WTC11 (cell line): ENCODE measurements around the gene EIF2AK3. TPM values are rescaled to one million over a fixed set of nuclear protein-coding genes. Genes with fewer than 3 reads are reported as not detected.

Experiments used
- ATAC-seq: fragments of 200-7000 bp; cut with Tn5 transposase; 2 replicates; pipeline ENCODE4 v1.10.0; 2021; ENCODE audit warnings: mild to moderate bottlenecking, moderate library complexity
- CTCF ChIA-PET: fragments of 300-600 bp; sonication (Branson Sonifier 250); formaldehyde crosslinking; loops from one replicate; lab custom pipeline; 2021; ENCODE audit warnings: antibody characterized with exemption; lab: Charles Lee
- POLR2A ChIA-PET: fragments of 350-600 bp; sonication (Branson Sonifier 250); formaldehyde crosslinking; loops from one replicate; lab custom pipeline; 2021; ENCODE audit warnings: antibody characterized with exemption; lab: Charles Lee
- DNase-seq: peaks from one replicate; pipeline ENCODE4 v3.0.0; 2021; ENCODE audit warnings: low spot score
- H3K27ac Mint-ChIP-seq: 2 replicates; pipeline ENCODE4 v1.8.0; 2021; ENCODE audit warnings: mixed read lengths
- H3K27me3 Mint-ChIP-seq: 2 replicates; pipeline ENCODE4 v1.8.0; 2021; ENCODE audit warnings: low read depth, mild to moderate bottlenecking, moderate library complexity, mixed read lengths
- H3K36me3 Mint-ChIP-seq: 2 replicates; pipeline ENCODE4 v1.8.0; 2021; ENCODE audit warnings: mixed read lengths
- H3K4me1 Mint-ChIP-seq: 2 replicates; pipeline ENCODE4 v1.8.0; 2022; ENCODE audit warnings: mixed read lengths
- H3K4me3 Mint-ChIP-seq: 2 replicates; pipeline ENCODE4 v1.8.0; 2021; ENCODE audit warnings: mild to moderate bottlenecking, moderate library complexity, mixed read lengths
- H3K9me3 Mint-ChIP-seq: 2 replicates; pipeline ENCODE4 v1.8.0; 2021; ENCODE audit warnings: mixed read lengths
- CREM ChIP-seq: sonication (generic); formaldehyde crosslinking; IDR thresholded peaks from 2 replicates; pipeline ENCODE4 v1.8.1; 2022; ENCODE audit warnings: mild to moderate bottlenecking, missing genetic modification reagents, moderate library complexity
- GRHL2 ChIP-seq: fragments of 250-450 bp; sonication (Bioruptor Pico); IDR thresholded peaks from 2 replicates; pipeline ENCODE4 v1.8.0; 2022; ENCODE audit warnings: mild to moderate bottlenecking, moderate library complexity; ENCODE audit not compliant: insufficient replicate concordance, severe bottlenecking
- IRF2 ChIP-seq: sonication (generic); formaldehyde crosslinking; IDR thresholded peaks from 2 replicates; pipeline ENCODE4 v1.8.0; 2022; ENCODE audit warnings: low read depth, missing genetic modification reagents, borderline replicate concordance
- MXD4 ChIP-seq: fragments of 250-450 bp; sonication (Bioruptor Pico); IDR thresholded peaks from 2 replicates; pipeline ENCODE4 v1.8.0; 2021; ENCODE audit warnings: mild to moderate bottlenecking, moderate library complexity, borderline replicate concordance
- NFATC4 ChIP-seq: fragments of 250-450 bp; sonication (Bioruptor Pico); IDR thresholded peaks from 2 replicates; pipeline ENCODE4 v1.9.0; 2021; ENCODE audit warnings: mild to moderate bottlenecking
- NR3C1 ChIP-seq: sonication (generic); formaldehyde crosslinking; conservative IDR thresholded peaks from 2 replicates; pipeline ENCODE4 v1.8.1; 2023; ENCODE audit warnings: low read depth, mild to moderate bottlenecking, missing genetic modification reagents
- RORB ChIP-seq: fragments of 250-450 bp; sonication (Bioruptor Pico); IDR thresholded peaks from 2 replicates; pipeline ENCODE4 v1.9.0; 2021; ENCODE audit warnings: mild to moderate bottlenecking
- SMAD4 ChIP-seq: sonication (generic); formaldehyde crosslinking; IDR thresholded peaks from 2 replicates; pipeline ENCODE4 v1.8.0; 2022; ENCODE audit warnings: mild to moderate bottlenecking, missing genetic modification reagents
- TEAD4 ChIP-seq: sonication (generic); formaldehyde crosslinking; IDR thresholded peaks from 2 replicates; pipeline ENCODE4 v1.8.0; 2022; ENCODE audit warnings: mild to moderate bottlenecking, missing genetic modification reagents
- ZNF138 ChIP-seq: sonication (generic); formaldehyde crosslinking; conservative IDR thresholded peaks from 2 replicates; pipeline ENCODE4 v1.8.1; 2022; ENCODE audit warnings: mild to moderate bottlenecking, moderate library complexity, missing genetic modification reagents
- ZNF232 ChIP-seq: sonication (generic); formaldehyde crosslinking; IDR thresholded peaks from 2 replicates; pipeline ENCODE4 v1.8.0; 2022; ENCODE audit warnings: mild to moderate bottlenecking, missing genetic modification reagents
- total RNA-seq: library from RNA; stranded (reverse); gene quantifications from 3 replicates; pipeline ENCODE4 v1.2.3, GENCODE V29; 2021
- TF ChIP-seq, protein P1 (sequence below): sonication (generic); formaldehyde crosslinking; IDR thresholded peaks from 2 replicates; pipeline ENCODE4 v1.8.0; 2022; ENCODE audit warnings: mild to moderate bottlenecking, missing genetic modification reagents
- TF ChIP-seq, protein P2 (sequence below): sonication (generic); formaldehyde crosslinking; IDR thresholded peaks from 2 replicates; pipeline ENCODE4 v1.8.0; 2022; ENCODE audit warnings: mild to moderate bottlenecking, missing genetic modification reagents
- TF ChIP-seq, protein P3 (sequence below): sonication (generic); formaldehyde crosslinking; IDR thresholded peaks from 2 replicates; pipeline ENCODE4 v1.8.1; 2023; ENCODE audit warnings: mild to moderate bottlenecking, missing genetic modification reagents, moderate library complexity
- TF ChIP-seq, protein P4 (sequence below): fragments of 200-600 bp; IDR thresholded peaks from 2 replicates; pipeline ENCODE4 v1.8.0; 2022; ENCODE audit warnings: antibody characterized with exemption
- TF ChIP-seq, protein P5 (sequence below): sonication (generic); formaldehyde crosslinking; IDR thresholded peaks from 2 replicates; pipeline ENCODE4 v1.8.1; 2023; ENCODE audit warnings: mild to moderate bottlenecking, missing genetic modification reagents, borderline replicate concordance
- TF ChIP-seq, protein P6 (sequence below): fragments of 250-450 bp; sonication (Bioruptor Pico); IDR thresholded peaks from 2 replicates; pipeline ENCODE4 v1.9.0; 2021; ENCODE audit warnings: mild to moderate bottlenecking
- TF ChIP-seq, protein P7 (sequence below): sonication (generic); formaldehyde crosslinking; IDR thresholded peaks from 2 replicates; pipeline ENCODE4 v1.8.0; 2022; ENCODE audit warnings: mild to moderate bottlenecking, missing genetic modification reagents

EIF2AK3 gene
- total RNA-seq, 1 experiment from 2014 or later = 20.8 TPM

DNA sequence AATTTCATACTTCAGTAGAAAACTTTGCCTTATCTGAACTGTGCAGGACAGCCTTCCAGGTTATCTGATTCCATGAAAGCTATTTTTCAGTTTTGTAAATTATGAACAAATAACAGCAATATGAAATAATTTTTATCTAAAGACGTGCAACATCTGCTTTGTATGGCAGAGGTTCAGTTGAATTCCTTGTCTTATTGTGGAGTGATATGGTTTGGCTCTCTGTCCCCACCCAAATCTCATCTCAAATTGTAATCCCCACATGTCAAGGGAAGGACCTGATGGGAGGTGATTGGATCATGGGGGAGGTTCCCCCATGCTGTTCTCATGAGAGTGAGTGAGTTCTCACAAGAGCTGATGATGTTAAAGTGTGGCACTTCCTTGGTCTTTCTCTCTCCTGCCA lies 46.1 kb upstream of the EIF2AK3 start (continued):
- TF ChIP-seq, protein P1, sequence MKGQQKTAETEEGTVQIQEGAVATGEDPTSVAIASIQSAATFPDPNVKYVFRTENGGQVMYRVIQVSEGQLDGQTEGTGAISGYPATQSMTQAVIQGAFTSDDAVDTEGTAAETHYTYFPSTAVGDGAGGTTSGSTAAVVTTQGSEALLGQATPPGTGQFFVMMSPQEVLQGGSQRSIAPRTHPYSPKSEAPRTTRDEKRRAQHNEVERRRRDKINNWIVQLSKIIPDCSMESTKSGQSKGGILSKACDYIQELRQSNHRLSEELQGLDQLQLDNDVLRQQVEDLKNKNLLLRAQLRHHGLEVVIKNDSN = no peak
- TF ChIP-seq ZNF232 (no peak), IRF2 (CRISPR knock-in tag) (no peak)
- TF ChIP-seq, protein P2, sequence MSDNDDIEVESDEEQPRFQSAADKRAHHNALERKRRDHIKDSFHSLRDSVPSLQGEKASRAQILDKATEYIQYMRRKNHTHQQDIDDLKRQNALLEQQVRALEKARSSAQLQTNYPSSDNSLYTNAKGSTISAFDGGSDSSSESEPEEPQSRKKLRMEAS (CRISPR knock-in tag) = no peak
- TF ChIP-seq, protein P3, sequence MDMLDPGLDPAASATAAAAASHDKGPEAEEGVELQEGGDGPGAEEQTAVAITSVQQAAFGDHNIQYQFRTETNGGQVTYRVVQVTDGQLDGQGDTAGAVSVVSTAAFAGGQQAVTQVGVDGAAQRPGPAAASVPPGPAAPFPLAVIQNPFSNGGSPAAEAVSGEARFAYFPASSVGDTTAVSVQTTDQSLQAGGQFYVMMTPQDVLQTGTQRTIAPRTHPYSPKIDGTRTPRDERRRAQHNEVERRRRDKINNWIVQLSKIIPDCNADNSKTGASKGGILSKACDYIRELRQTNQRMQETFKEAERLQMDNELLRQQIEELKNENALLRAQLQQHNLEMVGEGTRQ (CRISPR knock-in tag) = no peak

DNA sequence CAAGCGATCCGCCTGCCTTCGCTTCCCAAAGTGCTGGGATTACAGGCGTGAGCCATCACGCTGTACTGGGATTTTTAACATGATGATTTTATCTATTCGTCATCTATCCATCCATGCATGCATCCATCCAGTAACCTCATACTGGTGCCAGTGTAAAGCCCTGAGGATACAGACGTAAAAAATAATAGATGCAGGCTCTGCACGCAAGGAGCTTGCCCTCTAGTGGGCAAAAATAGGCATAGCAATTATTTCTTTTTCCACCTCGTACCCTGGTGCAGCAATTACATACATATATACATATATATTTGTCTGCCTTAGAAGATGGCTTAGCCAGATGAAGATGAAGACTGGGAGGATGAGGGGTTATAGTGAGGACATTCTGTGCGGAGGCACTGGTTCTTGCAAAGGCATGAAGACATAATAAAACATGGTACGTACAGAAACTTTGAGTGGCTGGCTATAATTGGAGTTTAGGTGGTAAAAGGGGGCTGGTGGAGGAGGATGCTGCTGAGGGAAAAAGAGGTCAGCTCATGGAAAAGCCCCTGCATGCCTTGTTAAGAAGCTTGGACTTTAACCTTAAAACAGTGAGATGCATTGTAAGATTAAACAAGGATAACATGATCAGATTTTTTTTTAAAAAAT lies 44.6 kb upstream of the EIF2AK3 start:
- Mint-ChIP-seq H3K27me3 (peaks cover 4% of the 10 kb centered on the region), H3K4me3 (no peak overlapping the region), H3K27ac (peak overlapping the region; percentile 71), H3K4me1 (no peaks in the 10 kb centered on the region), H3K36me3 (no peaks in the 10 kb centered on the region), H3K9me3 (no peaks in the 10 kb centered on the region)
- no peak for TF ChIP-seq GRHL2 (CRISPR knock-in tag)
- TF ChIP-seq, protein P4, sequence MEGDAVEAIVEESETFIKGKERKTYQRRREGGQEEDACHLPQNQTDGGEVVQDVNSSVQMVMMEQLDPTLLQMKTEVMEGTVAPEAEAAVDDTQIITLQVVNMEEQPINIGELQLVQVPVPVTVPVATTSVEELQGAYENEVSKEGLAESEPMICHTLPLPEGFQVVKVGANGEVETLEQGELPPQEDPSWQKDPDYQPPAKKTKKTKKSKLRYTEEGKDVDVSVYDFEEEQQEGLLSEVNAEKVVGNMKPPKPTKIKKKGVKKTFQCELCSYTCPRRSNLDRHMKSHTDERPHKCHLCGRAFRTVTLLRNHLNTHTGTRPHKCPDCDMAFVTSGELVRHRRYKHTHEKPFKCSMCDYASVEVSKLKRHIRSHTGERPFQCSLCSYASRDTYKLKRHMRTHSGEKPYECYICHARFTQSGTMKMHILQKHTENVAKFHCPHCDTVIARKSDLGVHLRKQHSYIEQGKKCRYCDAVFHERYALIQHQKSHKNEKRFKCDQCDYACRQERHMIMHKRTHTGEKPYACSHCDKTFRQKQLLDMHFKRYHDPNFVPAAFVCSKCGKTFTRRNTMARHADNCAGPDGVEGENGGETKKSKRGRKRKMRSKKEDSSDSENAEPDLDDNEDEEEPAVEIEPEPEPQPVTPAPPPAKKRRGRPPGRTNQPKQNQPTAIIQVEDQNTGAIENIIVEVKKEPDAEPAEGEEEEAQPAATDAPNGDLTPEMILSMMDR = peak; percentile 78
- CTCF ChIA-PET = interaction anchor here (0.6 to 1.9 kb wide), 34 partner anchors 8 to 611 kb away, joined by 3 to 36 read pairs (median 5); partner anchors contain the start of genes EIF2AK3 and RPIA
- POLR2A ChIA-PET = no interaction called here
- no peak for DNase-seq
- peak; percentile 71 for ATAC-seq

DNA sequence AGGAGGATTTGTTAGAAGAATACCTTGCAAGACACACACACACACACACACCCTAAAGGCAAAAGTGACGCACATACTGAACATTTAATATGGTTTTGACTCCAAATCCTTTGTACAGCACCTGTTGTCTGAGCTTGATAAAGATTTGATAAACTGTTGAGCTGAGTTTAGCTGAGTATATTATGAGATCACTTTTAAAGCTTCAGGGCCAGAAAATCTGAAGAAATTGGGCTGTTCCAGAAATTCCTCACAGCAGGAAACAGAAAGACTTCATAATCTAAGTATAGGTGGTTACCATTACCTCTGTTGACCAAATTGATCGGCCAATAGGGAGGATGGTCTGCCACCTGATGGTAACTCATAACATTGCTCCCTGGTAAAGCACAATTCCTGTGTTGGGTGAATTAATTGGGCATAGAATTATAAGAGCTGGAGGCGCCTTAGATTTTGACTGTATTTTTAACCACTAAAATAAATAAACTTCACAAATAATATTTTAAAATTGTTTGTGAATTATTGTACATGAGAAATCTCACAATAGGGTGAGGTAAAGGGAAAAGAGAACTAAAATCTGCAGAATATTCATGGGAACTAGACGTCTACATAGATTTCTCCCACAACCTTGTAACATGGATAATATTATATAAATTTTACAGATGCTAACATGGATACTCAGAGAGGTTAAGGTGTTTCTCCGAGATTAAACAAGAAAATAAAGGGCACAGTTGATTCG lies 42.4 kb upstream of the EIF2AK3 start:
- H3K4me1 Mint-ChIP-seq = no peaks in the 10 kb centered on the region
- H3K27me3 Mint-ChIP-seq = no peaks in the 10 kb centered on the region; the same call in 1 of the 2 replicates
- ChIA-PET POLR2A (no interaction called here), CTCF (interaction anchor here (0.5 to 2.2 kb wide), 27 partner anchors 8 to 479 kb away, joined by 3 to 19 read pairs (median 4); no protein-coding TSS in a partner anchor)
- H3K9me3 Mint-ChIP-seq = no peaks in the 10 kb centered on the region
- H3K36me3 Mint-ChIP-seq = no peaks in the 10 kb centered on the region
- ATAC-seq (peak; percentile 80), DNase-seq (peak; percentile 29)
- no peak overlapping the region for H3K27ac Mint-ChIP-seq
- no peak overlapping the region for H3K4me3 Mint-ChIP-seq
- no peak for TF ChIP-seq RORB (CRISPR knock-in tag)
- TF ChIP-seq, protein P5, sequence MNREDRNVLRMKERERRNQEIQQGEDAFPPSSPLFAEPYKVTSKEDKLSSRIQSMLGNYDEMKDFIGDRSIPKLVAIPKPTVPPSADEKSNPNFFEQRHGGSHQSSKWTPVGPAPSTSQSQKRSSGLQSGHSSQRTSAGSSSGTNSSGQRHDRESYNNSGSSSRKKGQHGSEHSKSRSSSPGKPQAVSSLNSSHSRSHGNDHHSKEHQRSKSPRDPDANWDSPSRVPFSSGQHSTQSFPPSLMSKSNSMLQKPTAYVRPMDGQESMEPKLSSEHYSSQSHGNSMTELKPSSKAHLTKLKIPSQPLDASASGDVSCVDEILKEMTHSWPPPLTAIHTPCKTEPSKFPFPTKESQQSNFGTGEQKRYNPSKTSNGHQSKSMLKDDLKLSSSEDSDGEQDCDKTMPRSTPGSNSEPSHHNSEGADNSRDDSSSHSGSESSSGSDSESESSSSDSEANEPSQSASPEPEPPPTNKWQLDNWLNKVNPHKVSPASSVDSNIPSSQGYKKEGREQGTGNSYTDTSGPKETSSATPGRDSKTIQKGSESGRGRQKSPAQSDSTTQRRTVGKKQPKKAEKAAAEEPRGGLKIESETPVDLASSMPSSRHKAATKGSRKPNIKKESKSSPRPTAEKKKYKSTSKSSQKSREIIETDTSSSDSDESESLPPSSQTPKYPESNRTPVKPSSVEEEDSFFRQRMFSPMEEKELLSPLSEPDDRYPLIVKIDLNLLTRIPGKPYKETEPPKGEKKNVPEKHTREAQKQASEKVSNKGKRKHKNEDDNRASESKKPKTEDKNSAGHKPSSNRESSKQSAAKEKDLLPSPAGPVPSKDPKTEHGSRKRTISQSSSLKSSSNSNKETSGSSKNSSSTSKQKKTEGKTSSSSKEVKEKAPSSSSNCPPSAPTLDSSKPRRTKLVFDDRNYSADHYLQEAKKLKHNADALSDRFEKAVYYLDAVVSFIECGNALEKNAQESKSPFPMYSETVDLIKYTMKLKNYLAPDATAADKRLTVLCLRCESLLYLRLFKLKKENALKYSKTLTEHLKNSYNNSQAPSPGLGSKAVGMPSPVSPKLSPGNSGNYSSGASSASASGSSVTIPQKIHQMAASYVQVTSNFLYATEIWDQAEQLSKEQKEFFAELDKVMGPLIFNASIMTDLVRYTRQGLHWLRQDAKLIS (CRISPR knock-in tag) = no peak
- TF ChIP-seq NFATC4 = no peak
- TF ChIP-seq, protein P6, sequence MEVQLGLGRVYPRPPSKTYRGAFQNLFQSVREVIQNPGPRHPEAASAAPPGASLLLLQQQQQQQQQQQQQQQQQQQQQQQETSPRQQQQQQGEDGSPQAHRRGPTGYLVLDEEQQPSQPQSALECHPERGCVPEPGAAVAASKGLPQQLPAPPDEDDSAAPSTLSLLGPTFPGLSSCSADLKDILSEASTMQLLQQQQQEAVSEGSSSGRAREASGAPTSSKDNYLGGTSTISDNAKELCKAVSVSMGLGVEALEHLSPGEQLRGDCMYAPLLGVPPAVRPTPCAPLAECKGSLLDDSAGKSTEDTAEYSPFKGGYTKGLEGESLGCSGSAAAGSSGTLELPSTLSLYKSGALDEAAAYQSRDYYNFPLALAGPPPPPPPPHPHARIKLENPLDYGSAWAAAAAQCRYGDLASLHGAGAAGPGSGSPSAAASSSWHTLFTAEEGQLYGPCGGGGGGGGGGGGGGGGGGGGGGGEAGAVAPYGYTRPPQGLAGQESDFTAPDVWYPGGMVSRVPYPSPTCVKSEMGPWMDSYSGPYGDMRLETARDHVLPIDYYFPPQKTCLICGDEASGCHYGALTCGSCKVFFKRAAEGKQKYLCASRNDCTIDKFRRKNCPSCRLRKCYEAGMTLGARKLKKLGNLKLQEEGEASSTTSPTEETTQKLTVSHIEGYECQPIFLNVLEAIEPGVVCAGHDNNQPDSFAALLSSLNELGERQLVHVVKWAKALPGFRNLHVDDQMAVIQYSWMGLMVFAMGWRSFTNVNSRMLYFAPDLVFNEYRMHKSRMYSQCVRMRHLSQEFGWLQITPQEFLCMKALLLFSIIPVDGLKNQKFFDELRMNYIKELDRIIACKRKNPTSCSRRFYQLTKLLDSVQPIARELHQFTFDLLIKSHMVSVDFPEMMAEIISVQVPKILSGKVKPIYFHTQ (CRISPR knock-in tag) = no peak
- no peak for TF ChIP-seq CREM (CRISPR knock-in tag)
- TF ChIP-seq SMAD4 (CRISPR knock-in tag) = no peak
- TF ChIP-seq ZNF138 (CRISPR knock-in tag) = no peak
- no peak for TF ChIP-seq NR3C1 (CRISPR knock-in tag)
- TF ChIP-seq MXD4 (CRISPR knock-in tag) = no peak
- TF ChIP-seq ZNF232 = no peak
- TF ChIP-seq, protein P7, sequence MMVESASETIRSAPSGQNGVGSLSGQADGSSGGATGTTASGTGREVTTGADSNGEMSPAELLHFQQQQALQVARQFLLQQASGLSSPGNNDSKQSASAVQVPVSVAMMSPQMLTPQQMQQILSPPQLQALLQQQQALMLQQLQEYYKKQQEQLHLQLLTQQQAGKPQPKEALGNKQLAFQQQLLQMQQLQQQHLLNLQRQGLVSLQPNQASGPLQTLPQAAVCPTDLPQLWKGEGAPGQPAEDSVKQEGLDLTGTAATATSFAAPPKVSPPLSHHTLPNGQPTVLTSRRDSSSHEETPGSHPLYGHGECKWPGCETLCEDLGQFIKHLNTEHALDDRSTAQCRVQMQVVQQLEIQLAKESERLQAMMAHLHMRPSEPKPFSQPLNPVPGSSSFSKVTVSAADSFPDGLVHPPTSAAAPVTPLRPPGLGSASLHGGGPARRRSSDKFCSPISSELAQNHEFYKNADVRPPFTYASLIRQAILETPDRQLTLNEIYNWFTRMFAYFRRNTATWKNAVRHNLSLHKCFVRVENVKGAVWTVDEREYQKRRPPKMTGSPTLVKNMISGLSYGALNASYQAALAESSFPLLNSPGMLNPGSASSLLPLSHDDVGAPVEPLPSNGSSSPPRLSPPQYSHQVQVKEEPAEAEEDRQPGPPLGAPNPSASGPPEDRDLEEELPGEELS (CRISPR knock-in tag) = no peak
- TF ChIP-seq TEAD4 (CRISPR knock-in tag) = no peak
